M059J (cell line): ENCODE data around the gene SPARC. TPM values are rescaled to one million over a fixed set of nuclear protein-coding genes. Genes with fewer than 3 reads are reported as not detected.

ENCODE experiments used
- DNase-seq: peaks from one replicate; pipeline ENCODE4 v3.0.0-alpha.2; 2012; ENCODE audit warnings: low read depth
- total RNA-seq: library from RNA; depleted of rRNA; stranded (reverse); fragments of >200 nt; shearing (Covaris generic); gene quantifications from 2 replicates; pipeline ENCODE4 v1.2.3, GENCODE V29; 2014; rRNA removed

SPARC gene
- total RNA-seq, 1 experiment from 2014 or later, result 4,342 TPM

GRCh38 chr5:151624476-151624875 is 62.2 kb downstream of the SPARC start:
- DNase-seq, result no peak

GRCh38 chr5:151622367-151623088 is 64.2 kb downstream of the SPARC start:
- peak; percentile 56 for DNase-seq

GRCh38 chr5:151620461-151620840 is 66.3 kb downstream of the SPARC start:
- DNase-seq, result peak; percentile 33

GRCh38 chr5:151619812-151620460 is 66.8 kb downstream of the SPARC start:
- DNase-seq, result peak; percentile 67

GRCh38 chr5:151618907-151619306 is 67.8 kb downstream of the SPARC start:
- no peak for DNase-seq

GRCh38 chr5:151617841-151618710 is 68.6 kb downstream of the SPARC start:
- peak; percentile 30 for DNase-seq

- DNase-seq, result no peak
These were observed 69.3 kb downstream of the SPARC start for GRCh38 chr5:151617383-151617840.

GRCh38 chr5:151615431-151615830 is 71.3 kb downstream of the SPARC start:
- DNase-seq, result peak; percentile 51

- DNase-seq, result peak; percentile 37
These were observed 72.2 kb downstream of the SPARC start for GRCh38 chr5:151614565-151614964.

- peak; percentile 47 for DNase-seq
These were observed 73.9 kb downstream of the SPARC start for GRCh38 chr5:151612689-151613427.

GRCh38 chr5:151611127-151611775 is 75.5 kb downstream of the SPARC start:
- no peak for DNase-seq

Other genes starting within 250 kb of the SPARC start
- 4.5 and 4.9 TPM in 2 replicates for gene SLC36A1, start 239.3 kb downstream of the SPARC start, total RNA-seq
- gene FAT2, start 95.6 kb downstream of the SPARC start, total RNA-seq, result 0.05 and 0.17 TPM in 2 replicates
- 169 and 189 TPM in 2 replicates for gene ATOX1, start 71.7 kb upstream of the SPARC start, total RNA-seq
- gene G3BP1, start 85.0 kb upstream of the SPARC start, total RNA-seq, result 124 and 167 TPM in 2 replicates
- not detected in 2 replicates for gene GLRA1, start 237.9 kb upstream of the SPARC start, total RNA-seq